Ovary (tissue), 3 donors: Measurements from ENCODE around the gene TRAM2.

ENCODE experiments used
- EP300 ChIP-seq: sonication (generic); formaldehyde crosslinking; IDR thresholded peaks from one replicate; pipeline ENCODE4 v1.6.1; 2017; ENCODE audit warnings: antibody characterized with exemption
- POLR2A ChIP-seq: fragments of 450-650 bp; IDR thresholded peaks from one replicate; pipeline ENCODE4 v1.6.1; 2017; ENCODE audit warnings: antibody characterized with exemption, mild to moderate bottlenecking, moderate library complexity
- TF ChIP-seq, protein P1 (sequence below), 3 donors: fragments of 450-650 bp in 2 of 3; fragments of 200-600 bp in 1 of 3; IDR thresholded peaks; one replicate each; pipeline versions ENCODE4 v1.5.1 to v1.8.0; 2016 to 2022; ENCODE audit warnings: antibody characterized with exemption in 3 of 3, mild to moderate bottlenecking in 1 of 3
- donor health status: DM: no; HTN: no; CAD: no.

DNA sequence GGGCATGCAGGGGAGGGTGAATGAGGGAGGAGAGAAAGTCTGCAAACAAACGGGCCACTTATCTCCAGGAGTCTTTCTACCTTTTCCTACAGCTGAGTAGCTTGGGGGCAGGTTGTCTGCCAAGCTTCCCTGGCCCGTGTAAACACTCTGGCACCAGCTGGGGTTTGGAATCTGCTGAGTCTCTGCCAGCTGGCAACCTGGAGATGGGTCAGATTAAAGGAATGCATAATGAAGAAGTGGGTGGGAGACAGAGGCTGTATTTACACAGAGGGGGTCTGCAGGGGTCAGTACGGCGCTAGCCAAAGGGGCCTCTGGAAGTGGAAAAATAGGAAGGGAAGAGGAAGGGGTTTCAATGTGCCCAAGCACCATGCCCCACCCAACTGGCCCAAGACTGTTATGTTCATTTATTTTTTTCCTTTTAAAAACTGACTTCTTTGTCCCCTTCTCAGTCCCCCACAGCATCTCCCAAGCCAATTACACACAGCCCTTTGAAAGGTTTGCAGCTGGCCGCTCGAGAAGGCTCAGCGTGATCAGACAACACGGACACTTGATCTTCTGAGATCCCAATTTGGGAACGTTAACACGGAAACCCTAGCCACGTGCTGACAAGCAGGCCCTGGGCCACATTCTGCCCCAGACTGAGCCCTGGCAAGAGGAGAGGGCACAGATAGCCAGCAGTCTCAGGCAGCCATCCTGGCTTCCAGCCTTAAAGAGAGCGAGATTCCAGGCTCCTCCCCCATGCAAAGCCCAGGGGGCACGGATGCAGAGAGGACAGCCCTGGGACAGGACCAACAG lies 25.2 kb downstream of the TRAM2 start:
- TF ChIP-seq, protein P1, sequence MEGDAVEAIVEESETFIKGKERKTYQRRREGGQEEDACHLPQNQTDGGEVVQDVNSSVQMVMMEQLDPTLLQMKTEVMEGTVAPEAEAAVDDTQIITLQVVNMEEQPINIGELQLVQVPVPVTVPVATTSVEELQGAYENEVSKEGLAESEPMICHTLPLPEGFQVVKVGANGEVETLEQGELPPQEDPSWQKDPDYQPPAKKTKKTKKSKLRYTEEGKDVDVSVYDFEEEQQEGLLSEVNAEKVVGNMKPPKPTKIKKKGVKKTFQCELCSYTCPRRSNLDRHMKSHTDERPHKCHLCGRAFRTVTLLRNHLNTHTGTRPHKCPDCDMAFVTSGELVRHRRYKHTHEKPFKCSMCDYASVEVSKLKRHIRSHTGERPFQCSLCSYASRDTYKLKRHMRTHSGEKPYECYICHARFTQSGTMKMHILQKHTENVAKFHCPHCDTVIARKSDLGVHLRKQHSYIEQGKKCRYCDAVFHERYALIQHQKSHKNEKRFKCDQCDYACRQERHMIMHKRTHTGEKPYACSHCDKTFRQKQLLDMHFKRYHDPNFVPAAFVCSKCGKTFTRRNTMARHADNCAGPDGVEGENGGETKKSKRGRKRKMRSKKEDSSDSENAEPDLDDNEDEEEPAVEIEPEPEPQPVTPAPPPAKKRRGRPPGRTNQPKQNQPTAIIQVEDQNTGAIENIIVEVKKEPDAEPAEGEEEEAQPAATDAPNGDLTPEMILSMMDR (IDR thresholded peaks at IDR 0.05), result no peak
- no peak for TF ChIP-seq POLR2A
- TF ChIP-seq EP300, result no peak
